ENCODE results near the gene ABCC6.
"Not testable (repeated sequence)": the region's sequence is repeated elsewhere in the genome, so short reads cannot be mapped to it uniquely, and the experiment has no call there.

ABCC6 gene

GRCh38 chr16:16159662-16160061, 63.6 kb downstream of the ABCC6 start:
- no peak for TF ChIP-seq SPI1 (IDR thresholded peaks at IDR 0.05; ENCODE audit: low read depth, low read length)
- no peak for TF ChIP-seq POLR2AphosphoS5 (IDR thresholded peaks at IDR 0.05; ENCODE audit: low read depth, low read length)
- TF ChIP-seq TAF1 (IDR thresholded peaks at IDR 0.05; ENCODE audit: low read depth, low read length), result no peak
- TF ChIP-seq POLR2A (IDR thresholded peaks at IDR 0.05; ENCODE audit: low read depth, low read length), result no peak
- TF ChIP-seq PAX5 (IDR thresholded peaks at IDR 0.05; ENCODE audit: insufficient read depth, low read length, severe bottlenecking), result no peak
- no peak for TF ChIP-seq POU2F2 (IDR thresholded peaks at IDR 0.05; ENCODE audit: low read depth, low read length)
- DNase-seq (ENCODE audit: insufficient read length, low spot score), result no peak
- FAIRE-seq, result no peak

- DNase-seq (ENCODE audit: insufficient read length, low spot score) (no peak), FAIRE-seq (peak; percentile 59)
- no peak for TF ChIP-seq SPI1 (IDR thresholded peaks at IDR 0.05; ENCODE audit: low read depth, low read length)
- no peak for TF ChIP-seq PAX5 (IDR thresholded peaks at IDR 0.05; ENCODE audit: insufficient read depth, low read length, severe bottlenecking)
- no peak for TF ChIP-seq POLR2AphosphoS5 (IDR thresholded peaks at IDR 0.05; ENCODE audit: low read depth, low read length)
- TF ChIP-seq TAF1 (IDR thresholded peaks at IDR 0.05; ENCODE audit: low read depth, low read length), result no peak
- no peak for TF ChIP-seq POLR2A (IDR thresholded peaks at IDR 0.05; ENCODE audit: low read depth, low read length)
- TF ChIP-seq POU2F2 (IDR thresholded peaks at IDR 0.05; ENCODE audit: low read depth, low read length), result no peak
Observed at GRCh38 chr16:16158741-16159374, 64.4 kb downstream of the ABCC6 start.

GRCh38 chr16:16158082-16158658, 65.1 kb downstream of the ABCC6 start:
- TF ChIP-seq POLR2AphosphoS5 (IDR thresholded peaks at IDR 0.05; ENCODE audit: low read depth, low read length), result no peak
- no peak for TF ChIP-seq POU2F2 (IDR thresholded peaks at IDR 0.05; ENCODE audit: low read depth, low read length)
- TF ChIP-seq POLR2A (IDR thresholded peaks at IDR 0.05; ENCODE audit: low read depth, low read length), result no peak
- no peak for TF ChIP-seq SPI1 (IDR thresholded peaks at IDR 0.05; ENCODE audit: low read depth, low read length)
- no peak for TF ChIP-seq TAF1 (IDR thresholded peaks at IDR 0.05; ENCODE audit: low read depth, low read length)
- no peak for TF ChIP-seq PAX5 (IDR thresholded peaks at IDR 0.05; ENCODE audit: insufficient read depth, low read length, severe bottlenecking)
- no peak for FAIRE-seq

GRCh38 chr16:16157166-16157565, 66.1 kb downstream of the ABCC6 start:
- no peak for FAIRE-seq
- DNase-seq (ENCODE audit: insufficient read length, low spot score), result no peak
- no peak for TF ChIP-seq PAX5 (IDR thresholded peaks at IDR 0.05; ENCODE audit: insufficient read depth, low read length, severe bottlenecking)
- TF ChIP-seq SPI1 (IDR thresholded peaks at IDR 0.05; ENCODE audit: low read depth, low read length), result no peak
- no peak for TF ChIP-seq POU2F2 (IDR thresholded peaks at IDR 0.05; ENCODE audit: low read depth, low read length)
- TF ChIP-seq POLR2A (IDR thresholded peaks at IDR 0.05; ENCODE audit: low read depth, low read length), result no peak
- no peak for TF ChIP-seq POLR2AphosphoS5 (IDR thresholded peaks at IDR 0.05; ENCODE audit: low read depth, low read length)
- TF ChIP-seq TAF1 (IDR thresholded peaks at IDR 0.05; ENCODE audit: low read depth, low read length), result no peak

More at GRCh38 chr16:16158082-16158658, 65.1 kb downstream of the ABCC6 start:
- no peak for DNase-seq (ENCODE audit: insufficient read length, low spot score)

GRCh38 chr16:16155234-16155633, 68.1 kb downstream of the ABCC6 start:
- DNase-seq (ENCODE audit: insufficient read length, low spot score) (no peak), FAIRE-seq (no peak)
- TF ChIP-seq SPI1 (IDR thresholded peaks at IDR 0.05; ENCODE audit: low read depth, low read length), result no peak
- TF ChIP-seq TAF1 (IDR thresholded peaks at IDR 0.05; ENCODE audit: low read depth, low read length), result no peak
- TF ChIP-seq POU2F2 (IDR thresholded peaks at IDR 0.05; ENCODE audit: low read depth, low read length), result no peak
- no peak for TF ChIP-seq POLR2AphosphoS5 (IDR thresholded peaks at IDR 0.05; ENCODE audit: low read depth, low read length)

GRCh38 chr16:16154281-16154951, 68.9 kb downstream of the ABCC6 start:
- DNase-seq (ENCODE audit: insufficient read length, low spot score), result no peak
- TF ChIP-seq POLR2AphosphoS5 (IDR thresholded peaks at IDR 0.05; ENCODE audit: low read depth, low read length), result no peak
- TF ChIP-seq POU2F2 (IDR thresholded peaks at IDR 0.05; ENCODE audit: low read depth, low read length), result no peak
- no peak for TF ChIP-seq SPI1 (IDR thresholded peaks at IDR 0.05; ENCODE audit: low read depth, low read length)
- no peak for TF ChIP-seq PAX5 (IDR thresholded peaks at IDR 0.05; ENCODE audit: insufficient read depth, low read length, severe bottlenecking)
- TF ChIP-seq TAF1 (IDR thresholded peaks at IDR 0.05; ENCODE audit: low read depth, low read length), result no peak
- TF ChIP-seq POLR2A (IDR thresholded peaks at IDR 0.05; ENCODE audit: low read depth, low read length), result no peak
- no peak for FAIRE-seq

GRCh38 chr16:16153000-16153399, 70.3 kb downstream of the ABCC6 start:
- DNase-seq (ENCODE audit: insufficient read length, low spot score); FAIRE-seq: not testable (repeated sequence)

- DNase-seq (ENCODE audit: insufficient read length, low spot score) (no peak), FAIRE-seq (no peak)
- TF ChIP-seq POLR2AphosphoS5 (IDR thresholded peaks at IDR 0.05; ENCODE audit: low read depth, low read length) (no peak), PAX5 (IDR thresholded peaks at IDR 0.05; ENCODE audit: insufficient read depth, low read length, severe bottlenecking) (no peak), POLR2A (IDR thresholded peaks at IDR 0.05; ENCODE audit: low read depth, low read length) (no peak), POU2F2 (IDR thresholded peaks at IDR 0.05; ENCODE audit: low read depth, low read length) (no peak), TAF1 (IDR thresholded peaks at IDR 0.05; ENCODE audit: low read depth, low read length) (no peak), SPI1 (IDR thresholded peaks at IDR 0.05; ENCODE audit: low read depth, low read length) (no peak)
Observed at GRCh38 chr16:16151315-16151714, 72.0 kb downstream of the ABCC6 start.

GRCh38 chr16:16150878-16151152, 72.5 kb downstream of the ABCC6 start:
- FAIRE-seq, result no peak
- TF ChIP-seq POLR2AphosphoS5 (IDR thresholded peaks at IDR 0.05; ENCODE audit: low read depth, low read length) (no peak), TAF1 (IDR thresholded peaks at IDR 0.05; ENCODE audit: low read depth, low read length) (no peak), POLR2A (IDR thresholded peaks at IDR 0.05; ENCODE audit: low read depth, low read length) (no peak), PAX5 (IDR thresholded peaks at IDR 0.05; ENCODE audit: insufficient read depth, low read length, severe bottlenecking) (no peak), POU2F2 (IDR thresholded peaks at IDR 0.05; ENCODE audit: low read depth, low read length) (no peak), SPI1 (IDR thresholded peaks at IDR 0.05; ENCODE audit: low read depth, low read length) (no peak)
- DNase-seq (ENCODE audit: insufficient read length, low spot score), result no peak
